ENCODE measurements around the gene NDFIP2. TPM values are rescaled to one million over a fixed set of nuclear protein-coding genes. Genes with fewer than 3 reads are reported as not detected.
"Not testable (repeated sequence)": the region's sequence is repeated elsewhere in the genome, so short reads cannot be mapped to it uniquely, and the experiment has no call there.

Gene NDFIP2
- total and polyA plus RNA-seq, 12 donors: 9.9 to 42.7 (median 33.2) TPM

DNA sequence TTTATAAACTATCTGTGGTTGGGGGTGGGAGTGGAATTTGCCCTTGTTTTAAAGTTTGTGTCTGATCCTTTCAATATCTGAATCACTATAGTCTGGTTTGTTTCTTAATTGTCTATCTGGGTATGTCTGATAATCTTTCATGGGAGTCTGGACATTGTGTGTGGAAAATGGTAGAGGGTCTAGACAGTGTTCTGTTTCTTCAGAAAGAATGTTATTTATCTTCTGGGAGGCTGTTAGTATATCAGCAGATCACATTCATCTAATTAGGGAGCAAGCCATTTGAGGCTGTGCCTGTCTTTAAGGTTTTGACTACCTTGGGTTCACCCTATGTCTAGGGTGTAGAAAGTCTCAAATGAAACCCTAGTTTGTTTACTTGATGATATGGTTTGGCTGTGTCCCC is 110.5 kb downstream of the NDFIP2 start:
- H3K27me3 ChIP-seq: no peaks in the 10 kb centered on the region
- intact Hi-C loops (cut with DNase I): no loop called here

DNA sequence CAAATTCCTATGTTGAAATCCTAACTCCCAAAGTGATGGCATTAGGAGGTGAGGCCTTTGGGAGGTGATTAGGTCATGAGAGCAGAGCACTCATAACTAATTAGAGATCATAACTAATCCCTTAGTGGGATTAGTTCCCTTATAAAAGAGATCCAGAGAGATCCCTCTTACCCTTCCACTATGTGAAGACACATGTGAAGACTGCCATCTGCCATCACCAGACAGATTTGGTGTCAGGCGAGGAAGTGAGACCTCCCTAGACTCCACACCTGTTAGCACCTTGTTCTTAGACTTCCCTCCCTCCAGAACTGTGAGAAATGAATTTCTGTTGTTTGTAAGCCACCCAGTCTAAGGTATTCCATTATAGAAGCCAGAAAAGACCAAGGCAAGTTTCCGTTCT is 112.2 kb downstream of the NDFIP2 start:
- intact Hi-C loops (cut with DNase I): no loop called here
- Histone ChIP-seq H3K27me3 (no peaks in the 10 kb centered on the region), H3K36me3 (no peaks in the 10 kb centered on the region), H3K9me3 (peaks cover 0 to 3% (median 0%) of the 10 kb centered on the region in 11 donors), H3K27ac (no peak overlapping the region), H3K4me1 (no peaks in the 10 kb centered on the region), H3K4me3 (no peak overlapping the region)
- 71 to 77% methylated on average over 2 of the region's 2 CpGs for WGBS, 2 donors
- no peak for ATAC-seq
- DNase-seq: no peak
- TF ChIP-seq, protein P1, sequence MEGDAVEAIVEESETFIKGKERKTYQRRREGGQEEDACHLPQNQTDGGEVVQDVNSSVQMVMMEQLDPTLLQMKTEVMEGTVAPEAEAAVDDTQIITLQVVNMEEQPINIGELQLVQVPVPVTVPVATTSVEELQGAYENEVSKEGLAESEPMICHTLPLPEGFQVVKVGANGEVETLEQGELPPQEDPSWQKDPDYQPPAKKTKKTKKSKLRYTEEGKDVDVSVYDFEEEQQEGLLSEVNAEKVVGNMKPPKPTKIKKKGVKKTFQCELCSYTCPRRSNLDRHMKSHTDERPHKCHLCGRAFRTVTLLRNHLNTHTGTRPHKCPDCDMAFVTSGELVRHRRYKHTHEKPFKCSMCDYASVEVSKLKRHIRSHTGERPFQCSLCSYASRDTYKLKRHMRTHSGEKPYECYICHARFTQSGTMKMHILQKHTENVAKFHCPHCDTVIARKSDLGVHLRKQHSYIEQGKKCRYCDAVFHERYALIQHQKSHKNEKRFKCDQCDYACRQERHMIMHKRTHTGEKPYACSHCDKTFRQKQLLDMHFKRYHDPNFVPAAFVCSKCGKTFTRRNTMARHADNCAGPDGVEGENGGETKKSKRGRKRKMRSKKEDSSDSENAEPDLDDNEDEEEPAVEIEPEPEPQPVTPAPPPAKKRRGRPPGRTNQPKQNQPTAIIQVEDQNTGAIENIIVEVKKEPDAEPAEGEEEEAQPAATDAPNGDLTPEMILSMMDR (IDR thresholded peaks at IDR 0.05): no peak

More for the DNA sequence above, 110.5 kb downstream of the NDFIP2 start:
- TF ChIP-seq, protein P1 (IDR thresholded peaks at IDR 0.05): no peak
- Histone ChIP-seq H3K36me3 (no peaks in the 10 kb centered on the region), H3K4me3 (no peak overlapping the region), H3K9me3 (peaks cover 0 to 11% (median 0%) of the 10 kb centered on the region in 11 donors), H3K27ac (no peak overlapping the region), H3K4me1 (no peaks in the 10 kb centered on the region)
- no peak for ATAC-seq
- no peak for DNase-seq

DNA sequence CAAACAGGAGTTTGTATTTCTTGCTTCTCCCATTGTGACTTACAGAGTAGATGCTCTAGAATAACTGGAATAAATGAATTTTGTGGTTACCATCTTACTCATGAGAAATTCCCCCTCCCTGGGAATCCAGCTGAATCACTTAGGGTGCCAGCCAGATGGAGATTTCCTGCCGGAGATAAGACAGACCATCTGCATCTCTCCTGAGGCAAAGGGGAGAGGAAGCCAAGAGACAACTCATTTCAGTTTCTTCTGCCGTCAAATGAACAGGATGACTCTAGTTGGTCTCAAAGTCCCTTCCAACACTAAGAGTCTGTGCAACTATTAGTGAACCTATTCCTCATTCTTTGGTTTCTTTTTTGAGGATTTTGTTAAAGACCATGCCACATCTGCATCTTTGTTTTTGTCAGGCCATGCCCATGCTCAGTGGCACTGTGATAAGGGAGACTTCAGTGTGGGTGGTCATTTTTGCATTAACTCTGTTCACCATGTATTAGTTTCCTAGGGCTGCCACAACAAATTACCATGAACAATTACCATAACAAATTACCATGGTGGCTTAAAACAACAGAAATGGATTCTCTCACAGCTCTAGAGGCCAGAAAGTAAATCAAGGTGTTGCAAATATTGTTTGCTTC is 112.8 kb downstream of the NDFIP2 start:
- ATAC-seq (no peak), DNase-seq (no peak)
- no peaks in the 10 kb centered on the region for H3K27me3 ChIP-seq
- no peaks in the 10 kb centered on the region for H3K36me3 ChIP-seq
- TF ChIP-seq, protein P1 (IDR thresholded peaks at IDR 0.05): no peak
- peaks cover 0 to 3% (median 0%) of the 10 kb centered on the region in 11 donors for H3K9me3 ChIP-seq
- intact Hi-C loops (cut with DNase I): no loop called here
- H3K4me1 ChIP-seq: no peaks in the 10 kb centered on the region
- H3K27ac ChIP-seq: no peak overlapping the region
- WGBS, 2 donors: 41 to 55% methylated on average over 2 of the region's 2 CpGs
- H3K4me3 ChIP-seq: no peak overlapping the region

DNA sequence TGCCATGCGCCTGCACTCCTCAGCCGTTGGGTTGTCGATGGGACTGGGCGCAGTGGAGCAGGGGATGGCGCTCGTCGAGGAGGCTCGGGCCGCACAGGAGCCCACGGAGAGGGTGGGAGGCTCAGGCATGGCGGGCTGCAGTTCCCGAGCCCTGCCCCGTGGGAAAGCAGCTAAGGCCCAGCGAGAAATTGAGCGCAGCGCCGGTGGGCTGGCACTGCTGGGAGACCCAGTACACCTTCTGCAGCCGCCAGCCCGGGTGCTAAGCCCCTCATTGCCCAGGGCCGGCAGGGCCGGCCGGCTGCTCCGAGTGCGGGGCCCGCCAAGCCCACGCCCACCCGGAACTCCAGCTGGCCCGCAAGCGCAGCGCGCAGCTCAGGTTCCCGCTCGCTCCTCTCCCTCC is 119.2 kb downstream of the NDFIP2 start:
- H3K4me1 ChIP-seq; H3K27me3 ChIP-seq; intact Hi-C loops (cut with DNase I); DNase-seq; H3K27ac ChIP-seq; H3K9me3 ChIP-seq; H3K4me3 ChIP-seq; H3K36me3 ChIP-seq; ATAC-seq: not testable (repeated sequence)
- WGBS, 2 donors: 94 to 96% methylated on average over 33 of the region's 33 CpGs

DNA sequence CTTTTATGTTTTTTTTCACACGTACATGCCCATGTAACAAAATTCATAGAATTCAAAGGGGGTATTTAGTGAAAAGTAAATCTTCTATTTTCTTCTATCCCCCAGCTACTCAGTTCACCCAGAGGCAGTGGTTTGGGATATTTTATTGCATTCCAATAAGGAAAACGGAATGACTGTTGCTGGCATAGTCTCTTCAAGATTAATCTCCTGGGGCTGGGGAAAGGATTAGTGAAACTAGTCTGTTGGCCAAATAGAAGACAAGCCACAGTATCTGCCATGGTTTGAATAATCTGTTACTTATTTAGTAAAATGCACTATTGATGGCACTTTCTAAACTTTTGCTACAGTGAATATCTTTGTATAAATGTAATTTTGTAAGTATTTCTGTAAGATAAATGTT is 122.0 kb downstream of the NDFIP2 start:
- H3K4me1 ChIP-seq: no peaks in the 10 kb centered on the region
- ATAC-seq: no peak
- 61 to 66% methylated on average over 2 of the region's 2 CpGs for WGBS, 2 donors

More for the DNA sequence above, 122.0 kb downstream of the NDFIP2 start:
- peaks cover 0 to 11% (median 0%) of the 10 kb centered on the region in 11 donors for H3K9me3 ChIP-seq
- H3K36me3 ChIP-seq: no peaks in the 10 kb centered on the region
- no peak overlapping the region for H3K4me3 ChIP-seq
- no peak for DNase-seq
- no peaks in the 10 kb centered on the region for H3K27me3 ChIP-seq
- H3K27ac ChIP-seq: no peak overlapping the region
- intact Hi-C loops (cut with DNase I): no loop called here
- TF ChIP-seq, protein P1 (IDR thresholded peaks at IDR 0.05): no peak
